A549 (cell line): ENCODE results near the gene ELAVL1.

Experiments used
- CHD2 ChIP-seq: fragments of 150-350 bp; IDR thresholded peaks from 2 replicates; pipeline ENCODE4 v1.6.1; 2014; ENCODE audit warnings: low read length; ENCODE audit not compliant: partially characterized antibody
- JUN ChIP-seq, 2 experiments: fragments of >200 bp; sonication (Bioruptor Twin); formaldehyde crosslinking; IDR thresholded peaks; 2 replicates in 1 of 2; 3 replicates in 1 of 2; pipeline ENCODE4 v1.6.1; 2016 to 2017
- JUNB ChIP-seq: fragments of >200 bp; sonication (Bioruptor Twin); formaldehyde crosslinking; IDR thresholded peaks from 2 replicates; pipeline ENCODE4 v1.6.1; 2016
- PHF8 ChIP-seq: fragments of 200-600 bp; sonication (generic); IDR thresholded peaks from 2 replicates; pipeline ENCODE4 v1.6.1; 2016; ENCODE audit warnings: low read depth, mild to moderate bottlenecking, antibody characterized with exemption, moderate library complexity, borderline replicate concordance
- POLR2A ChIP-seq: IDR thresholded peaks from 2 replicates; pipeline ENCODE4 v1.6.1; 2012; ENCODE audit warnings: mild to moderate bottlenecking, low read length
- RFX5 ChIP-seq: fragments of 450-650 bp; IDR thresholded peaks from 2 replicates; pipeline ENCODE4 v1.7.1; 2014; ENCODE audit warnings: antibody characterized with exemption, mild to moderate bottlenecking, moderate library complexity
- SREBF2 ChIP-seq: fragments of 450-650 bp; IDR thresholded peaks from 2 replicates; pipeline ENCODE4 v1.6.1; 2014; ENCODE audit warnings: mild to moderate bottlenecking, moderate library complexity
- ZC3H11A ChIP-seq: fragments of 450-650 bp; IDR thresholded peaks from 2 replicates; pipeline ENCODE4 v1.6.1; 2014; ENCODE audit warnings: antibody characterized with exemption, mild to moderate bottlenecking
- TF ChIP-seq, protein P1 (sequence below): fragments of >200 bp; sonication (Bioruptor Twin); formaldehyde crosslinking; IDR thresholded peaks from 3 replicates; pipeline ENCODE4 v1.5.1; 2016
- TF ChIP-seq, protein P2 (sequence below): IDR thresholded peaks from 2 replicates; pipeline ENCODE4 v1.6.1; 2012
- TF ChIP-seq, protein P3 (sequence below): fragments of 450-650 bp; IDR thresholded peaks from 2 replicates; pipeline ENCODE4 v1.6.1; 2014; ENCODE audit warnings: antibody characterized with exemption
- TF ChIP-seq, protein P4 (sequence below): IDR thresholded peaks from 2 replicates; pipeline ENCODE4 v1.6.1; 2012

DNA sequence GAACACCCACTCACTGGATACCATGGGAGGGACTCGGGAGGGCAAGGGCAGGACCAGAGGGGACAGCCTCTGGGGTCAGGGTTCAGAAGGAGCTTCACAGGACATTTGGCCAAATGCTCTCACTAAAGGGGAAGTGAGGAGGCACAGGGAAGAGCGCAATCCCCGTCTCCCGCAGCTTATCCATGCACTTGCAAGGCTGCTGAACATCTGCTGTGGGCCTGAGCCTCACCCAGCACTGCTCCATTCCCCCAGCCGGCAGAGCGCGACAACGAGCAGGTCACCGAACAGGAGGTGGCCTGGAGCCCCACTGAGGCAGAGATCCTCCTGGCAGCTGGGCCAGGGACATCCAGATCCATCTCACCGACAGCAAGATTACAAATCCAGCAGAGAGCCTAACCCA, 23.3 kb downstream of the ELAVL1 start:
- TF ChIP-seq POLR2A (no peak), RFX5 (no peak), ZC3H11A (no peak), PHF8 (no peak), JUN (IDR thresholded peaks at IDR 0.05) (no peak), CHD2 (no peak), JUNB (no peak), SREBF2 (no peak)
- TF ChIP-seq, protein P1, sequence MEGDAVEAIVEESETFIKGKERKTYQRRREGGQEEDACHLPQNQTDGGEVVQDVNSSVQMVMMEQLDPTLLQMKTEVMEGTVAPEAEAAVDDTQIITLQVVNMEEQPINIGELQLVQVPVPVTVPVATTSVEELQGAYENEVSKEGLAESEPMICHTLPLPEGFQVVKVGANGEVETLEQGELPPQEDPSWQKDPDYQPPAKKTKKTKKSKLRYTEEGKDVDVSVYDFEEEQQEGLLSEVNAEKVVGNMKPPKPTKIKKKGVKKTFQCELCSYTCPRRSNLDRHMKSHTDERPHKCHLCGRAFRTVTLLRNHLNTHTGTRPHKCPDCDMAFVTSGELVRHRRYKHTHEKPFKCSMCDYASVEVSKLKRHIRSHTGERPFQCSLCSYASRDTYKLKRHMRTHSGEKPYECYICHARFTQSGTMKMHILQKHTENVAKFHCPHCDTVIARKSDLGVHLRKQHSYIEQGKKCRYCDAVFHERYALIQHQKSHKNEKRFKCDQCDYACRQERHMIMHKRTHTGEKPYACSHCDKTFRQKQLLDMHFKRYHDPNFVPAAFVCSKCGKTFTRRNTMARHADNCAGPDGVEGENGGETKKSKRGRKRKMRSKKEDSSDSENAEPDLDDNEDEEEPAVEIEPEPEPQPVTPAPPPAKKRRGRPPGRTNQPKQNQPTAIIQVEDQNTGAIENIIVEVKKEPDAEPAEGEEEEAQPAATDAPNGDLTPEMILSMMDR, result no peak
- TF ChIP-seq, protein P2, sequence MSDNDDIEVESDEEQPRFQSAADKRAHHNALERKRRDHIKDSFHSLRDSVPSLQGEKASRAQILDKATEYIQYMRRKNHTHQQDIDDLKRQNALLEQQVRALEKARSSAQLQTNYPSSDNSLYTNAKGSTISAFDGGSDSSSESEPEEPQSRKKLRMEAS, result no peak
- TF ChIP-seq, protein P3, sequence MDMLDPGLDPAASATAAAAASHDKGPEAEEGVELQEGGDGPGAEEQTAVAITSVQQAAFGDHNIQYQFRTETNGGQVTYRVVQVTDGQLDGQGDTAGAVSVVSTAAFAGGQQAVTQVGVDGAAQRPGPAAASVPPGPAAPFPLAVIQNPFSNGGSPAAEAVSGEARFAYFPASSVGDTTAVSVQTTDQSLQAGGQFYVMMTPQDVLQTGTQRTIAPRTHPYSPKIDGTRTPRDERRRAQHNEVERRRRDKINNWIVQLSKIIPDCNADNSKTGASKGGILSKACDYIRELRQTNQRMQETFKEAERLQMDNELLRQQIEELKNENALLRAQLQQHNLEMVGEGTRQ, result no peak
- TF ChIP-seq, protein P4, sequence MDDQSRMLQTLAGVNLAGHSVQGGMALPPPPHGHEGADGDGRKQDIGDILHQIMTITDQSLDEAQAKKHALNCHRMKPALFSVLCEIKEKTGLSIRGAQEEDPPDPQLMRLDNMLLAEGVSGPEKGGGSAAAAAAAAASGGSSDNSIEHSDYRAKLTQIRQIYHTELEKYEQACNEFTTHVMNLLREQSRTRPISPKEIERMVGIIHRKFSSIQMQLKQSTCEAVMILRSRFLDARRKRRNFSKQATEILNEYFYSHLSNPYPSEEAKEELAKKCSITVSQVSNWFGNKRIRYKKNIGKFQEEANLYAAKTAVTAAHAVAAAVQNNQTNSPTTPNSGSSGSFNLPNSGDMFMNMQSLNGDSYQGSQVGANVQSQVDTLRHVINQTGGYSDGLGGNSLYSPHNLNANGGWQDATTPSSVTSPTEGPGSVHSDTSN, result no peak
